B cell (primary cell): ENCODE results near the gene SWAP70. TPM values are rescaled to one million over a fixed set of nuclear protein-coding genes. Genes with fewer than 3 reads are reported as not detected.

Source experiments
- ATAC-seq: fragments of 200-7000 bp; cut with Tn5 transposase; one replicate; pipeline ENCODE4 v1.10.0; 2021; ENCODE audit warnings: low read depth, mild to moderate bottlenecking, moderate number of reproducible peaks, moderate library complexity
- CTCF ChIA-PET: fragments of 350-600 bp; sonication (Branson Sonifier 250); formaldehyde crosslinking; loops from one replicate; lab custom pipeline; 2021; ENCODE audit warnings: antibody characterized with exemption, inconsistent platforms; lab: Charles Lee
- POLR2A ChIA-PET: fragments of 350-600 bp; sonication (Branson Sonifier 250); formaldehyde crosslinking; loops from one replicate; lab custom pipeline; 2021; ENCODE audit warnings: antibody characterized with exemption; lab: Charles Lee
- DNase-seq: peaks from one replicate; pipeline ENCODE4 v3.0.0; 2013
- H2AFZ ChIP-seq: 2 replicates; pipeline ENCODE4 v1.6.1; 2012; ENCODE audit warnings: mild to moderate bottlenecking, low read depth, low read length; ENCODE audit not compliant: insufficient read depth, poor library complexity, severe bottlenecking
- H3K27ac ChIP-seq, 2 donors: 1 replicate in 1 of 2; 2 replicates in 1 of 2; pipeline ENCODE4 v1.5.1; 2012 to 2013; ENCODE audit warnings: low read length in 2 of 2, mild to moderate bottlenecking in 2 of 2, moderate library complexity in 1 of 2
- H3K27me3 ChIP-seq, 4 experiments: fragments of 200-600 bp in 1 of 4; sonication (generic) in 1 of 4; replicated peaks in 1 of 4; 1 replicate in 2 of 4; 2 replicates in 2 of 4; pipeline versions ENCODE4 v1.6.1 to v1.7.0; 2013 to 2016; ENCODE audit warnings: low read length in 3 of 4, mild to moderate bottlenecking in 2 of 4, mixed read lengths in 1 of 4, moderate library complexity in 1 of 4; ENCODE audit not compliant: insufficient read depth in 4 of 4, control insufficient read depth in 3 of 4; ENCODE audit errors: control extremely low read depth in 1 of 4
- H3K36me3 ChIP-seq, 2 experiments: replicated peaks in 1 of 2; 1 replicate in 1 of 2; 2 replicates in 1 of 2; pipeline versions ENCODE4 v1.6.1 to v1.7.1; 2013; ENCODE audit warnings: low read length in 1 of 2; ENCODE audit not compliant: insufficient read depth in 2 of 2, control insufficient read depth in 1 of 2; ENCODE audit errors: control extremely low read depth in 1 of 2, extremely low read depth in 1 of 2
- H3K4me1 ChIP-seq, 2 donors: fragments of 200-600 bp in 1 of 2; sonication (generic) in 1 of 2; 1 replicate in 1 of 2; 2 replicates in 1 of 2; pipeline versions ENCODE4 v1.5.1 to v1.6.1; 2013 to 2017; ENCODE audit warnings: low read length in 2 of 2; ENCODE audit not compliant: control insufficient read depth in 2 of 2, insufficient read depth in 2 of 2
- H3K4me2 ChIP-seq: replicated peaks from 2 replicates; pipeline ENCODE3; 2012; ENCODE audit warnings: mild to moderate bottlenecking, low read depth, low read length; ENCODE audit not compliant: poor library complexity, severe bottlenecking
- H3K4me3 ChIP-seq, 5 experiments: fragments of 200-600 bp in 1 of 5; sonication (generic) in 1 of 5; 1 replicate in 3 of 5; 2 replicates in 2 of 5; pipeline versions ENCODE4 v1.5.1 to v1.7.0; 2011 to 2016; ENCODE audit warnings: low read length in 4 of 5, mild to moderate bottlenecking in 4 of 5, low read depth in 2 of 5, control low read depth in 1 of 5, moderate library complexity in 1 of 5; ENCODE audit not compliant: insufficient read depth in 1 of 5; ENCODE audit errors: control extremely low read depth in 1 of 5, extremely low read depth in 1 of 5
- H3K79me2 ChIP-seq: fragments of 200-600 bp; sonication (generic); one replicate; pipeline ENCODE4 v1.6.0; 2016; ENCODE audit warnings: low read length; ENCODE audit not compliant: control insufficient read depth, insufficient read depth
- H3K9ac ChIP-seq: fragments of 200-600 bp; sonication (generic); 2 replicates; pipeline ENCODE4 v1.6.1; 2017; ENCODE audit warnings: mild to moderate bottlenecking, low read length, moderate library complexity
- H3K9me3 ChIP-seq, 3 donors: one replicate each; pipeline versions ENCODE4 v1.6.1 to v1.7.1; 2013; ENCODE audit warnings: low read length in 2 of 3; ENCODE audit not compliant: control insufficient read depth in 2 of 3, insufficient read depth in 1 of 3; ENCODE audit errors: control extremely low read depth in 1 of 3
- H4K20me1 ChIP-seq: 2 replicates; pipeline ENCODE4 v1.6.0; 2012; ENCODE audit warnings: mild to moderate bottlenecking, low read length; ENCODE audit not compliant: insufficient read depth, control insufficient read depth, poor library complexity, severe bottlenecking
- H3K27ac Mint-ChIP-seq: one replicate; pipeline ENCODE4 v1.8.0; 2021; ENCODE audit warnings: mixed read lengths
- H3K27me3 Mint-ChIP-seq: one replicate; pipeline ENCODE4 v1.8.0; 2021; ENCODE audit warnings: mixed read lengths
- H3K4me1 Mint-ChIP-seq: one replicate; pipeline ENCODE4 v1.8.0; 2021; ENCODE audit warnings: mixed read lengths
- H3K4me3 Mint-ChIP-seq: one replicate; pipeline ENCODE4 v1.8.0; 2021; ENCODE audit warnings: mixed read lengths
- H3K9me3 Mint-ChIP-seq: one replicate; pipeline ENCODE4 v1.8.0; 2022; ENCODE audit warnings: mixed read lengths; ENCODE audit not compliant: insufficient read depth
- CTCF ChIP-seq: fragments of 200-600 bp; IDR thresholded peaks from one replicate; pipeline ENCODE4 v1.8.0; 2022; ENCODE audit warnings: antibody characterized with exemption, mild to moderate bottlenecking
- EZH2 ChIP-seq: IDR thresholded peaks from 2 replicates; pipeline ENCODE4 v1.6.1; 2012; ENCODE audit warnings: borderline replicate concordance, low read depth, mild to moderate bottlenecking, moderate library complexity, low read length; ENCODE audit not compliant: insufficient read depth, poor library complexity, severe bottlenecking
- WGBS: methylation state at CpG from one replicate; pipeline ENCODE4 v1.1.5; 2013; ENCODE audit warnings: missing lambda C conversion rate; ENCODE audit not compliant: insufficient coverage; 5-methylcytosine and 5-hydroxymethylcytosine counted together
- intact Hi-C: fragments of 100-400 bp; cut with micrococcal nuclease; formaldehyde crosslinking; loops from one replicate; pipeline ENCODE4 v1.10.0; 2022
- polyA plus RNA-seq: library from polyadenylated mRNA; depleted of rRNA; stranded (reverse); fragments of >200 nt; gene quantifications from 2 replicates; pipeline ENCODE4 v1.2.3, GENCODE V29; 2012
- total RNA-seq, 2 donors: library from RNA; stranded (reverse); fragments of 120-200 nt in 1 of 2; gene quantifications; 1 replicate in 1 of 2; 2 replicates in 1 of 2; pipeline versions ENCODE4 v1.2.3 to v1.2.4, GENCODE V29; 2013 to 2022

Gene SWAP70
- total and polyA plus RNA-seq, 2 donors (not counting 1 experiment from before 2014, with no cell fraction given), result 69.8 to 200 TPM

- H3K4me2 ChIP-seq, result peak overlapping the region; percentile 94
- no peak for TF ChIP-seq EZH2
- TF ChIP-seq CTCF, result no peak
- no peaks in the 10 kb centered on the region for H3K36me3 ChIP-seq
- ChIA-PET CTCF (interaction anchor here (0.7 to 3.8 kb wide), 26 partner anchors 9 to 607 kb away, joined by 3 to 56 read pairs (median 9); partner anchors contain the start of gene ADM), POLR2A (interaction anchor here (0.8 to 2.3 kb wide), 13 partner anchors 15 to 558 kb away, joined by 3 to 10 read pairs (median 5); partner anchors contain the start of genes WEE1 and ZNF143)
- Mint-ChIP-seq H3K4me3 (peak overlapping the region; percentile 91), H3K27ac (peak overlapping the region; percentile 98), H3K4me1 (peaks cover 73% of the 10 kb centered on the region), H3K27me3 (no peaks in the 10 kb centered on the region), H3K9me3 (no peaks in the 10 kb centered on the region)
- 32% methylated on average over 9 of the region's 10 CpGs for WGBS
- DNase-seq, result peak; percentile 79
- intact Hi-C loops, result loop anchor here (1.0 to 10.0 kb wide), 7 partner anchors 103 to 1095 kb away; partner anchors contain the start of genes TMEM41B and ZBED5
- H4K20me1 ChIP-seq, result no peaks in the 10 kb centered on the region
- H3K4me3 ChIP-seq, result peak overlapping the region in 4 of 5 experiments; percentile 76 to 94 (median 80)
- H2AFZ ChIP-seq, result peak overlapping the region; percentile 95
- no peaks in the 10 kb centered on the region for H3K27me3 ChIP-seq
- peak overlapping the region; percentile 89 for H3K9ac ChIP-seq
- H3K4me1 ChIP-seq, result peaks cover 44 to 48% of the 10 kb centered on the region in 2 donors
- H3K9me3 ChIP-seq, result no peaks in the 10 kb centered on the region
- peaks cover 49% of the 10 kb centered on the region for H3K79me2 ChIP-seq
- H3K27ac ChIP-seq, result no peak overlapping the region
- peak; percentile 71 for ATAC-seq
Measured at GRCh38 chr11:9759519-9760192, 95.8 kb downstream of the SWAP70 start.

GRCh38 chr11:9760193-9760575, 96.3 kb downstream of the SWAP70 start:
- H3K9me3 Mint-ChIP-seq, result no peaks in the 10 kb centered on the region
- intact Hi-C loops, result no loop called here
- peak overlapping the region; percentile 98 for H3K27ac Mint-ChIP-seq
- Histone ChIP-seq H3K27ac (no peak overlapping the region), H3K4me1 (peaks cover 38 to 46% of the 10 kb centered on the region in 2 donors), H4K20me1 (no peaks in the 10 kb centered on the region), H3K27me3 (no peaks in the 10 kb centered on the region), H3K4me3 (no peak overlapping the region), H3K79me2 (peaks cover 49% of the 10 kb centered on the region), H3K4me2 (peak overlapping the region; percentile 94), H2AFZ (no peak overlapping the region), H3K9ac (no peak overlapping the region), H3K9me3 (no peaks in the 10 kb centered on the region), H3K36me3 (no peaks in the 10 kb centered on the region)
- peak overlapping the region; percentile 91 for H3K4me3 Mint-ChIP-seq
- peaks cover 73% of the 10 kb centered on the region for H3K4me1 Mint-ChIP-seq
- CTCF ChIA-PET, result interaction anchor here (0.9 to 3.8 kb wide), 21 partner anchors 10 to 607 kb away, joined by 3 to 56 read pairs (median 9); partner anchors contain the start of gene ADM
- DNase-seq (no peak), ATAC-seq (no peak)
- 97% methylated on average over 3 of the region's 3 CpGs for WGBS
- POLR2A ChIA-PET, result interaction anchor here (0.8 to 2.3 kb wide), 13 partner anchors 15 to 558 kb away, joined by 3 to 10 read pairs (median 5); partner anchors contain the start of genes WEE1 and ZNF143
- TF ChIP-seq CTCF (no peak), EZH2 (no peak)
- H3K27me3 Mint-ChIP-seq, result no peaks in the 10 kb centered on the region
